ENCODE results near the gene SLC10A4. TPM values are rescaled to one million over a fixed set of nuclear protein-coding genes. Genes with fewer than 3 reads are reported as not detected.

The SLC10A4 gene
- total RNA-seq, 4 donors from 2014 or later, result not detected

DNA sequence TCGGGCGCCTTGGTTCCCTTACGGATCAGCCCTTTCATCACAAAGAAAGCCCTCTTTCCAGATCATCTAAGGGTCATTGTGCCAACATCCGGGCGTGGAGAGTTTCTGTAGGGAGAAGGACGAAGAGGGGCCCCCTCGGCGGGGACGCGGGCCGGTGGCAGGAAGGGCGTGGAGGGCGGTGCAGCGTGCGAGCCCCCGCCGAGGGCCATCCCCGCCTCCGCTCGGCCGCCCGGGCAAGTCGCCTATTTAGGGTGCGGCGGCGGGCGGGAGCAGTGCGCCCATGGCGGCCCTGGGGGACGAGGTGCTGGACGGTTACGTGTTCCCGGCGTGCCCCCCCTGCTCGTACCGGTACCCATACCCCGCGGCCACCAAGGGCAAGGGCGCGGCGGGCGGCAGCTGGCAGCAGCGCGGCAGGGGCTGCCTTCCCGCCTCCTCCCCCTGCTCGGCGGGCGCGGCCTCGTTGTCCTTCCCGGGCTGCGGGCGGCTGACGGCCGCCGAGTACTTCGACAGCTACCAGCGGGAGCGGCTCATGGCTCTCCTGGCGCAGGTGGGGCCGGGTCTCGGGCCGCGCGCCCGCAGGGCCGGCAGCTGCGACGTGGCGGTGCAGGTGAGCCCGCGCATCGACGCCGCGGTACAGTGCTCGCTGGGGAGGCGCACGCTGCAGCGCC is 7.0 kb downstream of the SLC10A4 start, which contains the start of gene ZAR1:
ZAR1 (plus strand) TSS at position 241 of the 668 bp plus-strand sequence; CDS start at position 281, 40 bp downstream.
- Histone ChIP-seq H3K27ac (no peak within 1 kb of the TSS), H3K36me3 (no peaks in the 10 kb centered on the region), H3K9me3 (no peaks in the 10 kb centered on the region), H3K4me1 (peaks cover 0 to 15% (median 9%) of the 10 kb centered on the region in 4 donors), H3K4me3 (peak within 1 kb of the TSS in 3 of 4 donors; percentile 24 to 46 (median 39)), H3K27me3 (peaks cover 0 to 24% of the 10 kb centered on the region in 2 donors)
- peak in 1 of 3 donors; percentile 57 for DNase-seq
- TF ChIP-seq POLR2A (IDR thresholded peaks at IDR 0.05), result no peak

DNA sequence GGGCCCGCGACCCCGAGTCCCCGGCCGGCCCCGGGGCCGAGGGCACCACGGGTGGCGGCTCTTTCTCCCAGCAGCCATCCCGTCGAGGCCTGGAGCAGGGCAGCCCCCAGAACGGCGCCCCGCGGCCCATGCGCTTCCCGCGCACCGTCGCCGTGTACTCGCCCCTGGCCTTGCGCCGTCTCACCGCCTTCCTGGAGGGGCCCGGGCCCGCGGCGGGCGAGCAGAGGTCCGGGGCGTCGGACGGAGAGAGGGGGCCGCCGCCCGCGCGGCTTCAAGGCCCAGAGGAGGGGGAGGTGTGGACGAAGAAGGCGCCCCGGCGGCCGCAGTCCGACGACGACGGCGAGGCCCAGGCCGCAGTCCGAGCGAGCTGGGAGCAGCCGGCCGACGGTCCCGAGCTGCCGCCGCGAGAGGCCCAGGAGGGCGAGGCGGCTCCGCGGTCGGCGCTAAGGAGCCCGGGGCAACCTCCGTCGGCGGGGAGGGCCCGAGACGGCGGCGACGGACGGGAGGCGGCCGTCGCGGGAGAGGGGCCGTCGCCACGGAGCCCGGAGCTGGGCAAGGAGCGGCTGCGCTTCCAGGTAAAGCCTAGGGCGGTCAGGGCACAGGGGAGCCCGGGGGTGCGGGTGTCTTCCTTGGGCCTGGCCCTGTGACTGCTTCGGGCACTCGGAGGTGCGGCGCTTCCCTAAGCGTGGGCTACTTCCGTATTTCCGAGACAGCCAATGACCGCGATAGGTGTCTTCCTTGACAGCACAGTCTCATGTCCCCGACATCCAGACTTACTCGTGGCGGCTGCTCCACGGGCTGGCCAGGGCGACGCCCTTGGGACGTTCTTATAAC is 7.8 kb downstream of the SLC10A4 start:
- peak overlapping the region in 3 of 4 donors; percentile 24 to 46 (median 39) for H3K4me3 ChIP-seq

GRCh38 chr4:48491514-48492176 is 8.5 kb downstream of the SLC10A4 start:
- H3K9me3 ChIP-seq, result no peaks in the 10 kb centered on the region
- peak overlapping the region in 1 of 4 donors; percentile 39 for H3K4me3 ChIP-seq
- no peaks in the 10 kb centered on the region for H3K36me3 ChIP-seq
- TF ChIP-seq, protein P1, sequence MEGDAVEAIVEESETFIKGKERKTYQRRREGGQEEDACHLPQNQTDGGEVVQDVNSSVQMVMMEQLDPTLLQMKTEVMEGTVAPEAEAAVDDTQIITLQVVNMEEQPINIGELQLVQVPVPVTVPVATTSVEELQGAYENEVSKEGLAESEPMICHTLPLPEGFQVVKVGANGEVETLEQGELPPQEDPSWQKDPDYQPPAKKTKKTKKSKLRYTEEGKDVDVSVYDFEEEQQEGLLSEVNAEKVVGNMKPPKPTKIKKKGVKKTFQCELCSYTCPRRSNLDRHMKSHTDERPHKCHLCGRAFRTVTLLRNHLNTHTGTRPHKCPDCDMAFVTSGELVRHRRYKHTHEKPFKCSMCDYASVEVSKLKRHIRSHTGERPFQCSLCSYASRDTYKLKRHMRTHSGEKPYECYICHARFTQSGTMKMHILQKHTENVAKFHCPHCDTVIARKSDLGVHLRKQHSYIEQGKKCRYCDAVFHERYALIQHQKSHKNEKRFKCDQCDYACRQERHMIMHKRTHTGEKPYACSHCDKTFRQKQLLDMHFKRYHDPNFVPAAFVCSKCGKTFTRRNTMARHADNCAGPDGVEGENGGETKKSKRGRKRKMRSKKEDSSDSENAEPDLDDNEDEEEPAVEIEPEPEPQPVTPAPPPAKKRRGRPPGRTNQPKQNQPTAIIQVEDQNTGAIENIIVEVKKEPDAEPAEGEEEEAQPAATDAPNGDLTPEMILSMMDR (IDR thresholded peaks at IDR 0.05), result no peak
- no peak for TF ChIP-seq POLR2A (IDR thresholded peaks at IDR 0.05)
- no peak overlapping the region for H3K27ac ChIP-seq
- peaks cover 0 to 15% (median 9%) of the 10 kb centered on the region in 4 donors for H3K4me1 ChIP-seq
- peaks cover 0 to 24% of the 10 kb centered on the region in 2 donors for H3K27me3 ChIP-seq
- DNase-seq, result no peak

More for the DNA sequence above, 7.8 kb downstream of the SLC10A4 start:
- no peak for DNase-seq
- H3K9me3 ChIP-seq, result no peaks in the 10 kb centered on the region
- peaks cover 0 to 24% of the 10 kb centered on the region in 2 donors for H3K27me3 ChIP-seq
- H3K4me1 ChIP-seq, result peaks cover 0 to 15% (median 9%) of the 10 kb centered on the region in 4 donors
- TF ChIP-seq POLR2A (IDR thresholded peaks at IDR 0.05), result no peak
- TF ChIP-seq, protein P1 (IDR thresholded peaks at IDR 0.05), result no peak
- no peak overlapping the region for H3K27ac ChIP-seq
- H3K36me3 ChIP-seq, result no peaks in the 10 kb centered on the region

- no peak for DNase-seq
- Histone ChIP-seq H3K9me3 (no peaks in the 10 kb centered on the region), H3K4me1 (peaks cover 0 to 15% (median 9%) of the 10 kb centered on the region in 4 donors), H3K36me3 (peaks cover 0 to 12% (median 0%) of the 10 kb centered on the region in 3 donors), H3K27me3 (peaks cover 0 to 20% of the 10 kb centered on the region in 2 donors), H3K4me3 (no peak overlapping the region), H3K27ac (no peak overlapping the region)
- TF ChIP-seq, protein P1 (IDR thresholded peaks at IDR 0.05), result no peak
- no peak for TF ChIP-seq POLR2A (IDR thresholded peaks at IDR 0.05)
These were observed 10.4 kb downstream of the SLC10A4 start for GRCh38 chr4:48493452-48494100.

DNA sequence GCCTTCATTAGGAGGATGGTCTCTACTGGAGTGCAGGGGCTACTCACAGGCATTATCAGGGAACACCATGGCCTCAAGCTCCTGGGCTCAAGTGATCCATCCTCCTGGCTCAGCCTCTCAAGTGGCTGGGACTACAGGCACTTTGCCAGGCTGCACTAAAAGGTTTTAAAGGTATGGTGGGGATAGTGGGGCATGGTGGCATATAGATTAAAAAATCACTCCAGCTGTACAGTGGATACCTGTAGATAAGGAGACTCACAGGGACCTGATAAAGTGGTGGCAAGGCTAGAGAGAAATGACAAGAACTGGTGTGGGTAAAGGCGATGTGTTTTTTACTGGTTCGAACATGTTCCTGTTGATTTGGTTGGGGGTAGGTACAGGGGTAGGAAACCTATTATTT is 12.8 kb downstream of the SLC10A4 start:
- Histone ChIP-seq H3K4me1 (peaks cover 0 to 2% (median 0%) of the 10 kb centered on the region in 4 donors), H3K36me3 (peaks cover 0 to 34% (median 0%) of the 10 kb centered on the region in 3 donors), H3K4me3 (no peak overlapping the region), H3K9me3 (no peaks in the 10 kb centered on the region), H3K27me3 (peaks cover 0 to 5% of the 10 kb centered on the region in 2 donors), H3K27ac (no peak overlapping the region)
- no peak for TF ChIP-seq POLR2A (IDR thresholded peaks at IDR 0.05)
- TF ChIP-seq, protein P1 (IDR thresholded peaks at IDR 0.05), result no peak
- no peak for DNase-seq
